GM18498 (cell line): ENCODE results near the gene SNX14.
A peak's percentile ranks its signal among the peaks of the same experiment; 100 is the strongest.

ENCODE experiments used
- ATAC-seq: cut with Tn5 transposase; IDR thresholded peaks from one replicate; pipeline ENCODE4 v1.9.1; 2021; ENCODE audit warnings: mild to moderate bottlenecking, moderate library complexity; ENCODE audit not compliant: unreplicated experiment

The SNX14 gene

GRCh38 chr6:85506441-85507093 lies 87.1 kb downstream of the SNX14 start:
- ATAC-seq: no peak

- no peak for ATAC-seq
Observed at GRCh38 chr6:85498596-85499258, 94.9 kb downstream of the SNX14 start.

DNA sequence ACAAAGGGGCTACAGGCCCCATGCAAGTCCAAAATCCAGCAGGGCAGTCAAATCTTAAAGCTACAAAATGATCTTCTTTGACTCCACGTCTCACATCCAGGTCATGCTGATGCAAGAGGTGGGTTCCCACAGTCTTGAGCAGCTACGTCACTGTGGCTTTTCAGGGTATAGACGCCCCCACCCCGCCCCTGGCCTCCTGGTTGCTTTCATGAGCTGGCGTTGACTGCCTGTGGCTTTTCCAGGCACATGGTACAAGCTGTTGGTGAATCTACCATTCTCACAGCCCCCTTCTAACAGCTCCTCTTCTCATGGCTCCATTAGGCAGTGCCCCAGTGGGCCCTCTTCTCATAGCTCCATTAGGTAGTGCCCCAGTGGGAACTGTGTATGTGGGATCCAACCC lies 96.8 kb downstream of the SNX14 start:
- ATAC-seq: no peak

GRCh38 chr6:85496009-85496579 lies 97.6 kb downstream of the SNX14 start:
- ATAC-seq: no peak

DNA sequence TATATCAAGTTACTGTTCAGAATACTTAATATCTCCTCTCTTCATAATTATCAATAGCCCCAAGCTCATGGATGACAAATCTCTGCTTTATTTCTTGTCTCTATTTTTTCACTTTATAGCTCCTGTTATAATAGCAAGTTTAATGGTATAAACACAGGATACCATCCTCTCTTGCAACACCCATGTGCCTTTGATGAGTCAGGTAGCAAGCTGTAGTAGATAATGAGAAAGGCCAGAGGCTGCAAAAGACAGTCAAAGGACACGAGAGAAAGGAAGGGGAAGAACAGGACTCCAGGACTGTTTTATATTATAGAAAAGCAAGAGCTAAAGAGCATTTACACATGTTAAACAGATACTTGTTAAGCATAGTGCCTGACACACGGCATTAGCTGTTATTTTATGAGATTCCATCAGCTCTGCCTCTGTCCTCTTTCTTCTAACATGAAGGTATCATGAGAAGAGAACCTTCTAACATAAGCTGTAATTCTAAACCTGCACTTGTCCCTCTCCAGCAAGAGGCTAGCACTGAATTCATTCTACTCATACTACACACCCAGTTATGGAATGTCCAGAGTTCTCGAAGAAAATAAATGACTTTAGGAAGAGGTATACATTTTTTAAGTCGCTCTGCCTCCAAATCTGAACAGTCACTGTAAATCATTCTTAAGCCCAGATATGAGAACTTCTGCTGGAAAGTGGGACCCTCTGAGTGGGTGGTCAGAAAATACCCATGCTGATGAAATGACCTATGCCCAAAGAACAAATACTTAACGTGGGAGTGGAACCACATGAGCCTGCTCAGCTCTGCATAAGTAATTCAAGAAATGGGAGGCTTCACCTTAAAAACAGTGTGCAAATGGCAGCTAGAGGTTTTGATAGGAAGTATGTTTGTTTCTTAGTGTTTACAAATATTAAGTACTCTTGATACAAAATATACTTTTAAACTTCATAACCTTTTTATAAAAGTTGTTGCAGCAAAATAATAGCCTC lies 98.8 kb downstream of the SNX14 start:
- ATAC-seq: no peak

GRCh38 chr6:85493389-85493788 lies 100.3 kb downstream of the SNX14 start:
- ATAC-seq: no peak

DNA sequence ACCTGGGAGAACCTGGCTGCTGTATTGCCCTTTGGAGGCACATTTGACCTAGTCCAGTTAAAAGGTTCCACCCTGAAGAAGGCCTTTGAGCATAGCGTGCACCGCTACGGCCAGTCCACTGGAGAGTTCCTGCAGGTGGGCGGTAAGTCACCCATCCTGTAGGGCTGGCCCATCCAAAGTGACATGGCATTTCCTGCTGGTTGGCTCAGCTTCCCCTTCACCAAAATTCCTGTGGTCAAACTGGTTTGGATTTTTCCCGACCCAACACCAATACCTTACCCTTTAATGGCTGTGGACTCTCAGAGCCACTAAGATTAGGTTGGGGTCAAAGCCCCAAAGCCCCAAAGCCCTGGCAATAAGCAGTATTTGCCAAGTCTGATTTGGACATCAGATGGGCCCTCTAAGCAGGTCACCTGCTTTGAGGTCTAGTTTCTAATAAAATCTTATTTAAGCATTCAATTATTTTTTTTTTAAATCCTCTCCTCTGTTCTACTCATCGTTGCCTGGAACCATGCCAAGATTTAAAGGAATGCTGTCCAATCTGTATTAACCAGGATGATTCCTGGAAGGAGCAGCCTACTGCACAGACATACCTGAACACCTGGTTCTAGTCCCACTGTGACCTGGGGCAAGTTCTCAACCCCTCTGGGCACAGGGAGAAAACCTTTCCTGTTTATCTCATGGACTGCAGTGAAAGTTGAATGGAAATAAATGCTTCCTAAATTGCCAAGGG lies 103.0 kb downstream of the SNX14 start:
- ATAC-seq: no peak

GRCh38 chr6:85484948-85485347 lies 108.7 kb downstream of the SNX14 start:
- ATAC-seq: no peak

- ATAC-seq: no peak
Observed at GRCh38 chr6:85483846-85484245, 109.8 kb downstream of the SNX14 start.

DNA sequence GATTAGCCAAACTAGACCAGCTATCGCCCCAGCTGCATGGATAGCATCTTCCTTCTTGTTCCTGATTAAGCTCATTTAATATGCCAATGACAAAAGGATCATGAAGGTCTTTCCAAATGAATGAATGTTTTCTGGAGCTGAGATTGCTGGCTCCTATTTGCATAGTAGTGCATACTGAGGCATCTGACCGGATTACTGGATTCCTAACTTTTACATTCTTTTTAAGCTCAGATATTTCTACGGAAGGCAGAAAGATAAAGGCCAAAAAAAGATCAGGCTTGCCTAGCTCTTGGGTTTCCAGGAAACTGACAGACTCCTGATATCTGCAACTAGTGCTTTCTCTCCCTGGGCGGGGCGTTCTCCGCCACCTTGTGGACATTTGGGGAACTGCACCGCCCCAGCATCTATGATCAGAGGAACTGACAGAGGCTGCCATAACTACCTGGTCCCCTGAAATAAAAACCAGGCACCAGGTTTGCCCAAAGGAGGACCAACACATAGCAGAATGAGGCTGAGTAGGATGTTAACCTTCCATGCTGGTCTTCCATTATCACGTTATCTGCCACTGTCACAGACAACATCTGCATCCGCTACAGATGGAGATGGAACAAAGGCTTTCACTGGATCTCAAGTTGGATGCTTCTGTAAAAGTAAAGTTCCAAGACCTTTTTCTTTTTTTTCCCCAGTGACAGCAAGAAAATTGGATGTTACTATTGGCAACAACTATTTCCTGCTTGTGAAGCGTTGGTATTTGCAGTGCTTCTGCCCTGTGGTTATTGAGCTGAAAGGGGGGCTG lies 110.6 kb downstream of the SNX14 start:
- peak; percentile 88 for ATAC-seq

DNA sequence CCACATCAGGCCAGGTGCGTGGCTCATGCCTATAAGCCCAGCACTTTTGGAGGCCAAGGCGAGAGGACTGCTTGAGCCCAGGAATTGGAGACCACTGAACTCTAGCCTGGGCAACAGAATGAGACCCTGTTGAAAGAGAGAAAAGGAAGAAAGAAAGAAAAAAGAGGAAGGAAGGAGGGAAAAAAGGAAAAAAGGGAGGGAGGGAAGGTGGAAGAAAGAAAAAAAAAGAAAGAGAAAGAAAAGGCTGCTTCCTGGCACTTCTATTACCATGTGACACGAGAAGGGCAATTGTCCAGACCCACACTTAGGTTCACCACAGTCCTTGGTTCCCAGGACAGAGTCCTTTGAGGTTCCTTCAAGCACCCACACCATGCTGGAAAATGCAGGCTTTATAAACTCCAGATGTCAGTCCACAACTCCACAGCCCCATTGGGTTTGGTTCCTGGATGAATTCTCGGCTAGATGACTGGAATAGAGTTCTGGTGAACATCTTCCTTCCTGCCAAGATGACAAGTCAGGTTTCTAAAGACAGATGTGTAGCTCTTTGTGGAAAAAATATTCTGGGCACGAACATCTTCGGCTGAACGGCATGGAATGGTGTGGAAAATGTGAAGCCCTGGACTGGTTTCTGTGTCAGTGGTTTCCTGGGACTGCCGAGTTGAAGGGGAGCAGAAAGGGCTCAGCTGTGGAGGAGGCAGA lies 111.3 kb downstream of the SNX14 start:
- no peak for ATAC-seq

DNA sequence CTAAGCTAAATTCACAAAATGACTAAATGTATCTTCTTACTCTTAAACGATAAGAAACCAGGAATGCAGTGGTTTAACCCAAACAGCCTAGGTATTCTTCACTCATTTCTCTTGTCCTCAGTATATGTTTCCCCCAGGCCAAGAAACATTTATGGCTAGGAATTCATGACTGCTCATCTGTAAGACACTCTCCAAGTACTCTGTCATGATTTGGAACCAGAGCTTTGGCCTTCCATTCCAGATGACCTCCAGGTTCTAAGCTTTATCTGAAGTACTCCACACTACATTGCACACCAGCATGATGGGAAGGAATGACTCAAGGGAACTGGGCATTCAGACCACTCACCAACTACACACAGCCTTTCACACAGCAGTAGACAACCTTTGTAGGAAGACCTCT lies 114.5 kb downstream of the SNX14 start:
- ATAC-seq: no peak

DNA sequence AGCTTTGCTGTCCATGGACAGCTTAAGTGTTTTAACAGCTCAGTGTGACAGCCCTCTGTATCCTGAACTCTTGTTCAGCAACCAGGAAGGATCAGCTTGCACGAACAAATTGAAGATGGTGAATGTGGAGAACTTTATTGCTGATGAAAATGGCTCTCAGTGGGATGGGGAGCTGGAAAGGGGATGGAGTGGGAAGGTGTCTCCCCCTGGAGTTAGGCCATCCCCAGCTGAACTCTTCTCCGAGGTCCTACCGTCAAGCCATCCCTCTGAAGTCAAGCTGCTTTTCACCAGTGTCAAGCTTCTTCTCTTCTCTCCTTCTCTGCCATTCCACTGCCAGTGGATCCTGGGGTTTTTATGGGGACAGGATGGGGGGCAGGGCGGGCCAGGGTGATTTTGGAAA lies 117.1 kb downstream of the SNX14 start:
- ATAC-seq: no peak

- ATAC-seq: no peak
Observed at GRCh38 chr6:85473748-85474147, 119.9 kb downstream of the SNX14 start.

DNA sequence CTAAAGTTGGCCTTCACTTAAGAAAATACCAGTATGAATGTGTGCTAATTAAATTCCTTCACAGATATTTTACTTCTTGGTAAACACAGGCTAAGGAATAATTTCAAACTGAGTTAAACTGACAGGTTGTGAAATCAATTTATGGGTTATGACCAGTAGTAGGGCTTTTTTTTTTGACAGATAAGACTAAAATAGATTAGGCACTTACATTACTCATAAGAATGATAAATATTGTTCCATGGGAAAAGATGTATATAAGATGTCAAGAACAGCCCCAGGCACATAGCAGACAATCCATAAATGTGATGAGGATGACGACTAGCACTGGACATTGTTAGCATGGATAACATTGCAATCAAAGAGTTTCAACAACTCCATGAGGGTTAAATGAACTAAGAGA lies 120.9 kb downstream of the SNX14 start:
- no peak for ATAC-seq

- no peak for ATAC-seq
Observed at GRCh38 chr6:85470023-85470410, 123.6 kb downstream of the SNX14 start.

- no peak for ATAC-seq
Observed at GRCh38 chr6:85469276-85470022, 124.2 kb downstream of the SNX14 start.

- no peak for ATAC-seq
Observed at GRCh38 chr6:85468326-85468725, 125.3 kb downstream of the SNX14 start.

DNA sequence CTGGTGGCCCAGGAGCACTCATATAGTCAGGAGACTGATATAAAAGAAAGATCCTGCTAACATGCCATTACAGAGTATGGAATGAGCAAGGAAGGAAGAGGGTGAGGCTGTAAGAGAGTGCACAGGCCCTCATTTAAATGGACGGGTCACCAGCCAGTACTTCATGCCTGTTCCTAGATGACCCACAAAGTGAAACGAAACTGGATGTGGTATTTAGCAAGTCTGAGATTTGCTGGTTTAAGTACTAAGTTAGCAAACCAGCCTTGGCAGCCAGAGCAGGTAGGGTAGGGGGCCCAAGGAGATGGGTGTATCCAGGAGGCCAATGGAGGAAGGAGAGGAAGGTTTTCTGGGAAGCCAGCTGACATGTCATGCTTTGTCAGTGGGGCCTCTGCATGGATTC lies 127.9 kb downstream of the SNX14 start:
- ATAC-seq: peak; percentile 64
